DND-41 (cell line): ENCODE data around the gene CARD18.

ENCODE experiments used
- CTCF ChIP-seq: IDR thresholded peaks from 2 replicates; pipeline ENCODE4 v1.5.1; 2012; ENCODE audit warnings: borderline replicate concordance, low read length, moderate library complexity, mild to moderate bottlenecking; ENCODE audit not compliant: poor library complexity, severe bottlenecking; ENCODE audit errors: extremely low read depth
- EZH2 ChIP-seq: IDR thresholded peaks from 3 replicates; pipeline ENCODE4 v1.6.1; 2012; ENCODE audit warnings: borderline replicate concordance, low read depth, mild to moderate bottlenecking, moderate library complexity, low read length, inconsistent platforms; ENCODE audit not compliant: severe bottlenecking

GRCh38 chr11:105106140-105106539 lies 33.4 kb downstream of the CARD18 start:
- TF ChIP-seq CTCF (no peak), EZH2 (no peak)
